Right lobe of liver (tissue), 4 donors: Measurements from ENCODE around the gene STX17.

Source experiments
- CTCF ChIP-seq, 4 donors: fragments of 200-600 bp in 3 of 4; fragments of 450-650 bp in 1 of 4; IDR thresholded peaks; one replicate each; pipeline versions ENCODE4 v1.5.1 to v1.8.0; 2016 to 2022; ENCODE audit warnings: antibody characterized with exemption in 4 of 4, mild to moderate bottlenecking in 2 of 4
- POLR2A ChIP-seq: fragments of 450-650 bp; IDR thresholded peaks from one replicate; pipeline ENCODE4 v1.6.1; 2017; ENCODE audit warnings: antibody characterized with exemption, mild to moderate bottlenecking
- donor health status: DM: no; HTN: no; CAD: no.
- donor health status: DM: no; HTN: no; CAD: no.
- donor health status: DM: no; HTN: yes; CAD: no.

GRCh38 chr9:99962680-99963261 is 56.3 kb downstream of the STX17 start:
- TF ChIP-seq CTCF (IDR thresholded peaks at IDR 0.05), result no peak
- no peak for TF ChIP-seq POLR2A
